A549 (cell line): ENCODE results near the gene CNTNAP2.

ENCODE experiments used
- POLR2A ChIP-seq: IDR thresholded peaks from 2 replicates; pipeline ENCODE4 v1.6.1; 2012; ENCODE audit warnings: mild to moderate bottlenecking, low read length
- RAD21 ChIP-seq, 2 experiments: fragments of >200 bp in 1 of 2; sonication (Bioruptor Twin) in 1 of 2; formaldehyde crosslinking in 1 of 2; IDR thresholded peaks in 1 of 2; conservative IDR thresholded peaks in 1 of 2; 2 replicates in 1 of 2; 3 replicates in 1 of 2; pipeline ENCODE4 v1.6.1; 2012 to 2018; ENCODE audit warnings: inconsistent platforms in 1 of 2

DNA sequence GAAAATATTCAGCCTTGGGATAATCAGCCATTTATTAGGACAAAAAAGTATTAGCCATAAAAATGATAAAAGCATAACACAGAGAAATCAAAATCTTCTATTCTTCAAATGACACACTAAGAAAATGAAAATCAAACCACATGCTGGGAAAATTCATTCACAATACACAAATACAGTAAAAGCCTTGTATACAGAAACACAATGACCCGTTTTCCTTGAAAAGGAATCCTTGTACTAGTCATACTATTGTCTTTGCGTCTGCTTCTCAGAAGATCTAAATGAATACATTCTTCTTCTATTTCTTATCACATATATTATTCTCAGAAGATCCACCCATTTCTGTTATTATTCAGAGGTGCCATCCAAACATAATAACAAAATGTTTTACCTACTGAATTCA is 749.1 kb downstream of the CNTNAP2 start:
- no peak for TF ChIP-seq POLR2A
- no peak for TF ChIP-seq RAD21 (conservative IDR thresholded peaks at IDR 0.05 in 1 of 2, IDR thresholded peaks at IDR 0.05 in 1 of 2)
